Ishikawa (cell line): ENCODE results near the gene CUEDC1.

Experiments
- CREB1 ChIP-seq: IDR thresholded peaks from 2 replicates; pipeline ENCODE4 v1.6.1; 2012; ENCODE audit warnings: low read depth
- FOXM1 ChIP-seq: IDR thresholded peaks from 2 replicates; pipeline ENCODE4 v1.6.1; 2012; ENCODE audit warnings: low read depth, borderline replicate concordance
- REST ChIP-seq: IDR thresholded peaks from 2 replicates; pipeline ENCODE4 v1.6.1; 2012; ENCODE audit warnings: low read depth, mild to moderate bottlenecking
- TAF1 ChIP-seq: IDR thresholded peaks from 2 replicates; pipeline ENCODE4 v1.6.1; 2012; ENCODE audit warnings: low read depth, mild to moderate bottlenecking

- TF ChIP-seq CREB1 = no peak
- TF ChIP-seq FOXM1 = no peak
- TF ChIP-seq TAF1 = no peak
- no peak for TF ChIP-seq REST
Measured at GRCh38 chr17:57852955-57853328, 102.3 kb downstream of the CUEDC1 start.
